ENCODE data around the gene AP5S1. TPM values are rescaled to one million over a fixed set of nuclear protein-coding genes. Genes with fewer than 3 reads are reported as not detected.
A peak's percentile ranks its signal among the peaks of the same experiment; 100 is the strongest.

AP5S1 gene
- total and polyA plus RNA-seq, 2 of the 13 experiments (the other 11 are each of a cell fraction or from before 2014, with no cell fraction given): 7.9 to 23.2 TPM

GRCh38 chr20:3786126-3786484 lies 34.2 kb upstream of the AP5S1 start (continued):
- TF ChIP-seq, protein P1, sequence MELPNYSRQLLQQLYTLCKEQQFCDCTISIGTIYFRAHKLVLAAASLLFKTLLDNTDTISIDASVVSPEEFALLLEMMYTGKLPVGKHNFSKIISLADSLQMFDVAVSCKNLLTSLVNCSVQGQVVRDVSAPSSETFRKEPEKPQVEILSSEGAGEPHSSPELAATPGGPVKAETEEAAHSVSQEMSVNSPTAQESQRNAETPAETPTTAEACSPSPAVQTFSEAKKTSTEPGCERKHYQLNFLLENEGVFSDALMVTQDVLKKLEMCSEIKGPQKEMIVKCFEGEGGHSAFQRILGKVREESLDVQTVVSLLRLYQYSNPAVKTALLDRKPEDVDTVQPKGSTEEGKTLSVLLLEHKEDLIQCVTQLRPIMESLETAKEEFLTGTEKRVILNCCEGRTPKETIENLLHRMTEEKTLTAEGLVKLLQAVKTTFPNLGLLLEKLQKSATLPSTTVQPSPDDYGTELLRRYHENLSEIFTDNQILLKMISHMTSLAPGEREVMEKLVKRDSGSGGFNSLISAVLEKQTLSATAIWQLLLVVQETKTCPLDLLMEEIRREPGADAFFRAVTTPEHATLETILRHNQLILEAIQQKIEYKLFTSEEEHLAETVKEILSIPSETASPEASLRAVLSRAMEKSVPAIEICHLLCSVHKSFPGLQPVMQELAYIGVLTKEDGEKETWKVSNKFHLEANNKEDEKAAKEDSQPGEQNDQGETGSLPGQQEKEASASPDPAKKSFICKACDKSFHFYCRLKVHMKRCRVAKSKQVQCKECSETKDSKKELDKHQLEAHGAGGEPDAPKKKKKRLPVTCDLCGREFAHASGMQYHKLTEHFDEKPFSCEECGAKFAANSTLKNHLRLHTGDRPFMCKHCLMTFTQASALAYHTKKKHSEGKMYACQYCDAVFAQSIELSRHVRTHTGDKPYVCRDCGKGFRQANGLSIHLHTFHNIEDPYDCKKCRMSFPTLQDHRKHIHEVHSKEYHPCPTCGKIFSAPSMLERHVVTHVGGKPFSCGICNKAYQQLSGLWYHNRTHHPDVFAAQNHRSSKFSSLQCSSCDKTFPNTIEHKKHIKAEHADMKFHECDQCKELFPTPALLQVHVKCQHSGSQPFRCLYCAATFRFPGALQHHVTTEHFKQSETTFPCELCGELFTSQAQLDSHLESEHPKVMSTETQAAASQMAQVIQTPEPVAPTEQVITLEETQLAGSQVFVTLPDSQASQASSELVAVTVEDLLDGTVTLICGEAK (IDR thresholded peaks at IDR 0.05): no peak
- TF ChIP-seq, protein P1 (CRISPR knock-in tag; IDR thresholded peaks at IDR 0.05): peak; percentile 61; the same call in 1 of the 2 replicates
- TF ChIP-seq ZNF205 (CRISPR knock-in tag; IDR thresholded peaks at IDR 0.05) (no peak), ZNF280B (CRISPR knock-in tag; IDR thresholded peaks at IDR 0.05; ENCODE audit: borderline replicate concordance) (peak; percentile 97), CENPT (CRISPR knock-in tag; IDR thresholded peaks at IDR 0.05; ENCODE audit: low read depth) (peak; percentile 57; the same call in 1 of the 2 replicates), MAX (IDR thresholded peaks at IDR 0.05) (peak; percentile 72), ZBTB1 (CRISPR knock-in tag; IDR thresholded peaks at IDR 0.05; ENCODE audit: borderline replicate concordance) (no peak), BCL6 (CRISPR knock-in tag; IDR thresholded peaks at IDR 0.05) (0 out of 2 replicates have a peak, but pooled peaks have one; percentile 6), ATAD3A (CRISPR knock-in tag; IDR thresholded peaks at IDR 0.05) (peak; percentile 45; the same call in 1 of the 2 replicates), HIVEP1 (CRISPR knock-in tag; IDR thresholded peaks at IDR 0.05) (0 out of 2 replicates have a peak, but pooled peaks have one; percentile 29), NFE2L2 (IDR thresholded peaks at IDR 0.05; ENCODE audit: low read length) (no peak), RELA (CRISPR knock-in tag; IDR thresholded peaks at IDR 0.05) (no peak), KLF16 (CRISPR knock-in tag; IDR thresholded peaks at IDR 0.05) (0 out of 4 replicates have a peak, but pooled peaks of 1 of the 2 experiments have one; percentile 58), SIN3B (IDR thresholded peaks at IDR 0.05; ENCODE audit: low read length) (no peak), REPIN1 (CRISPR knock-in tag; IDR thresholded peaks at IDR 0.05; ENCODE audit: borderline replicate concordance, low read depth) (0 out of 2 replicates have a peak, but pooled peaks have one; percentile 9), ZNF274 (CRISPR knock-in tag; IDR thresholded peaks at IDR 0.05) (0 out of 2 replicates have a peak, but pooled peaks have one; percentile 2)
- TF ChIP-seq, protein P2, sequence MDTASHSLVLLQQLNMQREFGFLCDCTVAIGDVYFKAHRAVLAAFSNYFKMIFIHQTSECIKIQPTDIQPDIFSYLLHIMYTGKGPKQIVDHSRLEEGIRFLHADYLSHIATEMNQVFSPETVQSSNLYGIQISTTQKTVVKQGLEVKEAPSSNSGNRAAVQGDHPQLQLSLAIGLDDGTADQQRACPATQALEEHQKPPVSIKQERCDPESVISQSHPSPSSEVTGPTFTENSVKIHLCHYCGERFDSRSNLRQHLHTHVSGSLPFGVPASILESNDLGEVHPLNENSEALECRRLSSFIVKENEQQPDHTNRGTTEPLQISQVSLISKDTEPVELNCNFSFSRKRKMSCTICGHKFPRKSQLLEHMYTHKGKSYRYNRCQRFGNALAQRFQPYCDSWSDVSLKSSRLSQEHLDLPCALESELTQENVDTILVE (CRISPR knock-in tag; IDR thresholded peaks at IDR 0.05): no peak
- TF ChIP-seq, protein P3, sequence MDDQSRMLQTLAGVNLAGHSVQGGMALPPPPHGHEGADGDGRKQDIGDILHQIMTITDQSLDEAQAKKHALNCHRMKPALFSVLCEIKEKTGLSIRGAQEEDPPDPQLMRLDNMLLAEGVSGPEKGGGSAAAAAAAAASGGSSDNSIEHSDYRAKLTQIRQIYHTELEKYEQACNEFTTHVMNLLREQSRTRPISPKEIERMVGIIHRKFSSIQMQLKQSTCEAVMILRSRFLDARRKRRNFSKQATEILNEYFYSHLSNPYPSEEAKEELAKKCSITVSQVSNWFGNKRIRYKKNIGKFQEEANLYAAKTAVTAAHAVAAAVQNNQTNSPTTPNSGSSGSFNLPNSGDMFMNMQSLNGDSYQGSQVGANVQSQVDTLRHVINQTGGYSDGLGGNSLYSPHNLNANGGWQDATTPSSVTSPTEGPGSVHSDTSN (CRISPR knock-in tag; IDR thresholded peaks at IDR 0.05; ENCODE audit: borderline replicate concordance): no peak

Measured in HepG2 (cell line).